Activated CD8-positive, alpha-beta memory T cell treated with anti-CD3 and anti-CD28 coated beads, Interleukin-2, amount 50 U/mL, for 24 hours (primary cell): ENCODE results near the gene DLX4.

Experiments
- DNase-seq: peaks from one replicate; pipeline ENCODE4 v3.0.0-alpha.2; 2020; ENCODE audit errors: extremely low read depth

Gene DLX4, protein sequence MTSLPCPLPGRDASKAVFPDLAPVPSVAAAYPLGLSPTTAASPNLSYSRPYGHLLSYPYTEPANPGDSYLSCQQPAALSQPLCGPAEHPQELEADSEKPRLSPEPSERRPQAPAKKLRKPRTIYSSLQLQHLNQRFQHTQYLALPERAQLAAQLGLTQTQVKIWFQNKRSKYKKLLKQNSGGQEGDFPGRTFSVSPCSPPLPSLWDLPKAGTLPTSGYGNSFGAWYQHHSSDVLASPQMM

DNA sequence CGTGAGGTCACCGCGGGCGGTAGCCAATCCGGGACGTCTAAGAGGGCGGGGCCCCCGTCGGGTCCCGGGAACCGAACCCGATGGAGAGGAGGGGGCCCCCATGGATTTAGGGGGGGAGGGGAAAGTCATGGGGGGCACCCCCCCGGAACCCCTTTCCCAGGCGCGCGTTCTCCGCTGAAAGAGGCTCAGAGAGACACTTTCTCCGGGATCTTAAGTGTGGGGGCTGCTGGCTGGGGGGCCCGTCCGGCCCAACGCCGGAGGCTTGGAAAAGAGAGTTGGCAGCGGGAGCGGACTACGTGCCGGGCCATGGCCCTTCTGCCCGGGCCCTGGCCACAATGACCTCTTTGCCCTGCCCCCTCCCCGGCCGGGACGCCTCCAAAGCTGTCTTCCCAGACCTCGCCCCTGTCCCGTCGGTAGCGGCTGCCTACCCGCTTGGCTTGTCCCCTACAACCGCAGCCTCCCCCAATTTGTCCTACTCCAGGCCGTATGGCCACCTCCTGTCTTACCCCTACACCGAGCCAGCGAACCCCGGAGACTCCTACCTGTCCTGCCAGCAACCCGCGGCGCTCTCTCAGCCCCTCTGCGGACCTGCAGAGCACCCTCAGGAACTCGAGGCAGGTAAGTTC is at the start of gene DLX4:
DLX4 (plus strand) TSS at position 57 of the 626 bp plus-strand sequence; CDS start at position 336, 279 bp downstream.
- DNase-seq, result no peak

- DNase-seq, result no peak
Observed at GRCh38 chr17:49920030-49920769, 48.8 kb upstream of the DLX4 start.

- no peak for DNase-seq
Observed at GRCh38 chr17:49922095-49922494, 46.9 kb upstream of the DLX4 start.

DNA sequence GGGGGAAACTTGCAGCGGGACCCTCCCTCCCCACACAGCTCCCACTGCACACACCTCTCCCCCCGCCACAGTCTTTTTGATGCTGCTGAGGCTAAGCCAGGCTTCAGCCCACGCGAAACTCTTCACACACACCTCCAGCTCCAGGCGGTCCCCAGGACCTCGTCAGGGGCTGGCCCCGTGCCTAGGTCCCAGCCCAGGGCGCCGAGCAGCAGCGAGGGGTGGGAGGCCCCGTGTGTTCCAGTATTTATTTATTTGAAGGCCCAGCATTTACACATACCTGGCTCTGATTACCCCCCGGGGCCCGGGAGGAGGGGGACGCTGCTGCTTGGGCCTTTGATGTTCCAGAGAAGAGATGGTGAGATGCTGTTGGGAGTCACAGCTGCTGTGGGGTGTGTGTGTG is 44.9 kb upstream of the DLX4 start:
- no peak for DNase-seq

DNA sequence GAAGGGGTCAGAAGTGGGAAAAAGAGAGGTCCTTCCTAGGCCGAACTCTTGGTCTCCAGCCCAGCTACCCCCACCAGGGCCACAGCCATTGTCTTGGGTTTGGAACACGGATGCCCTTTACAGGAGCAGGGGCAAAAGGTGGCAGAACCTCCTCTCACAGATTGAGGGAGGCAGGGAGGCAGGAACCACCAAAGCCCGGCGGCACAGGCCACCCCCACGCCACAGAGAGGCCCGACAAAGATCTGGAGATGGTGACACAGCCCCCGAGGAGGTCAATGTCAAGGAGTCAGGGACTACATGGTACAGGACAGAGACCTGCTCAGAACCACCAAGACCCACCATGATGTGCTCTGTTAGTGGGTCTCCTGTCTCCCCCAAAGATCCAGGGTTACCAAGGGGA is 44.4 kb upstream of the DLX4 start:
- no peak for DNase-seq

GRCh38 chr17:49925921-49926320 is 43.1 kb upstream of the DLX4 start:
- DNase-seq, result no peak

DNA sequence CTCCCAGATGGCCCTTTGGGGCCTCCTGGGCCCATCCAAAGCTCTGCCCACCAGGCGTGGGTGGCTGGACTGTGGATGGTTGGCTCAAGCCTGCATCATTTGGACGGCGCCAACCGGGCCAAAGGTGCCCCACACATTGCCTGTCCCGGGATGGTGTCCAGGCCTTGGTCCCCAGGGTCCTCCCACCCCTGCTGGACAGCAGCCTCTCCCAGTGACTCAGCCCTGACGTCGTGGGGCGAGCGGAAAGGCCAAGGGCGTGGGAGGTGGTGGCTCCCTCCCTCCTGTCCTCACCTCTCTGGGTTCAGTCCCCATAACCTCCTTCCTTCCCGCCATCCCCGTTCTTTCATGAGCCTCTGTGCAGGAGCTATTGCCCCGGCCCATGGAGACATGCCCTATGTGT is 42.1 kb upstream of the DLX4 start:
- DNase-seq, result no peak

DNA sequence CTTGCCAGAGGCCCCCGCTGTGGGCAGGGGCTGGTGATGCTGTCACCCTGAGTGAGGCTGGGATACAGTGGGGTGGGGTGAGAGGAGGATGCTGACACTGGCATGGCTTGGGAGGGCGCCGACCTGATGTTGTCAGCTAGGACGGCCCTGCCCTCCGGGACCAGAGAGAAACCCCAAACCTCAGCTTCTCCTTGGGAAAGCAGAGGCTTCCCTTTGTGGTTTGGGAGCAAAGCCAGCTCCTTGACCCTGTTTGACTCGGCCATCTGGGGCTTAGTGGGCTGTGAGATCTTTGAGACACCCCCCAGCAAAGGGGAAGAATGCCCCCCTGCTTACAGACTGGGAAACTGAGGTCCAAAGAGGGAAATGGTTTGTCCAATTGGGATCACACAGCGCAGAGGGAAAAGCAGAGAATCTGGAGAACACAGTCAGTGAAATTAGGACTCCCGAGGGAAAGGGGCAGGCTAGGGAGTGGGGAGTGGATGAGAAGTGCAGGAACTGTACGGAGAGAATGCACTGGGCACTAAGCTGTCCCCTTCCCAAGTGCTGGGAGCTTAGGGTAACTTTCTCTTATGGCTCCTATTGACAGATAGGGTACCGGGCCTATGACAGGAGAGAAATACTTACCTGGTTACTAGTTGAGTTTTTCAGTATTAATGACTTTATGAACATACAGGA is 40.7 kb upstream of the DLX4 start:
- DNase-seq, result no peak

DNA sequence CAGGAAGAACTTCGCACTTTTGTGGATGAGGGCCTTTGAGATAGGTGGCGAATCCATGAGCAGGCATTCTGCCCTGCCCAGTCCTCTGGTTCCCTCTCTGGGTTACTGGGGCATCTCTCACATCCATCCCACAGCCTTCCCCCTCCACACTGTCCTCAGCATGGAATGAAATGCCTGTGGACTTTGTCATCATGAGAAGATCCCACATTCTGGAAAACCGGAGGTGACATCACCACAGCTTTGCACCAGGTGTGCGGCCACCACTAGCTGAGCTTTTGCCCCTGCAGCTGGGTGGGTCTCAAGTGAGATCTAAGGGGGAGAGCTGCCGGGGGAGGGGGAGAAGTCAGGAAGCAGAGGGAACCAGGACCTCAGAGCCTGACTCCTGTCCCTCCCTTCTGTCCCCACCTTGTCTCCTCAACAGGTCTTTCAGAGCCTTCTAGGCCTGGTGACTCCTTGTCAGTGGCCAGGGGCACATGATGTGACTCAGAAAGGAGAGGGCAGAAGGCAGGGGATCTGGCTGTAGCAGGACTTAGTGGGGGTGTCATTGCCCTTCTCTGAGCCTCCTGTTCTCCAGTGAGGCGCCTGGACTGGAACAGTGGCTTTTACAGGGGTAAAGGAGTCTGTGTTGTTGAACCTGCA is 40.0 kb upstream of the DLX4 start:
- no peak for DNase-seq

GRCh38 chr17:49930880-49931279 is 38.1 kb upstream of the DLX4 start:
- no peak for DNase-seq

DNA sequence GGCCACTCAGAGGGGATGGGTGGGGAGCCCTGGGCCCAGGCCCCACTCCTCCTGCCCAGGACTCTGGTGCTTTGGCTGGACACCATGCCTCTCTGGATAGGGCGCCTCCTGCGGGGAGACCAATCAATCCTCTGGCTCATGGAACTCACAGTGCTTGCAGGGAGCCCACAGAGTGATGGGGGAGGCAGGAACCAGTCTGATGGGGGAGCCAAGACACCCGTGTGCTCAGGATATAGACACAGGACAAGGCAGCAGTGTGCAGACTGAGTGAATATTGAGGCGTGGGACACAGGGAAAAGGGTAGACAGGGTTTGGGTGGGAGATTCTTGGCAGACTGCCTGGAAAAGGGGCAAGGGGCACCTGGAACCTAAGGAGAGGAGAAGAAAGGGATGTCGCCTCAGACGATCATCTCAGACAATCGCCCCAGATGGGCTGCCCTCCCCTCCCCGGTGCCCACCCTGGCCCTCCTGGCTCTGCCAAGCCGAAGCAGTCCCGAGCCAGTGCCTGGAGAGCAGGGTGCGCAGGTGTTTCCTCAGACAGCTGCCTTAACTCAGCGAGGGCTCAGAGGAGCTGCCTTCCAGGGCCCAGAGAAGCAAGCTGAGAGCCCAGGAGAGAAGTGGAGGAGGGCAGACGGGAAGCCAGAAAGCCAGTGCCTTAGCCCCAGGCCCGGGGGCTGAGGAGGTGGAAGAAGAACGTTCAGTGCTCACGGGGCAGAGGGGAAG is 37.4 kb upstream of the DLX4 start:
- DNase-seq, result no peak

GRCh38 chr17:49932138-49932723 is 36.8 kb upstream of the DLX4 start:
- DNase-seq, result no peak

DNA sequence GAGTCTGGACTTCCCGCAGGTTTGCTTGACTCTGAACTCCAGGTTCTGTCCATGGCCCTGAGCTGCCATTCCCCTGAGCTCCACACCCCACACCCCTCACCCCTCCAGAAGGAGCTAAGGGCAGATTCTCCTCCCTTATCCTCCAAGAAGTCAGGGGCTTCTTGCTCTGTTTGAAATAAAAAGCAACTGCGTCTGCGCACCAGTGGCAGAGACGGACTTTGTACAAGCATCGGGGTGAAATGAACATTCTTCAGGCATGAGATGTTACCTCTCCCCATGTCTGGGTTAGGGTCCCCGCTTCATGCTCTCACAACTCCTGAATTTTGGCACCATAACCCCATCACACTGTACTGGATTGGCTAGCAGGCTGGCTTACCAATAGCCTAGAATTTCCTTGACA is 36.1 kb upstream of the DLX4 start:
- DNase-seq, result no peak

DNA sequence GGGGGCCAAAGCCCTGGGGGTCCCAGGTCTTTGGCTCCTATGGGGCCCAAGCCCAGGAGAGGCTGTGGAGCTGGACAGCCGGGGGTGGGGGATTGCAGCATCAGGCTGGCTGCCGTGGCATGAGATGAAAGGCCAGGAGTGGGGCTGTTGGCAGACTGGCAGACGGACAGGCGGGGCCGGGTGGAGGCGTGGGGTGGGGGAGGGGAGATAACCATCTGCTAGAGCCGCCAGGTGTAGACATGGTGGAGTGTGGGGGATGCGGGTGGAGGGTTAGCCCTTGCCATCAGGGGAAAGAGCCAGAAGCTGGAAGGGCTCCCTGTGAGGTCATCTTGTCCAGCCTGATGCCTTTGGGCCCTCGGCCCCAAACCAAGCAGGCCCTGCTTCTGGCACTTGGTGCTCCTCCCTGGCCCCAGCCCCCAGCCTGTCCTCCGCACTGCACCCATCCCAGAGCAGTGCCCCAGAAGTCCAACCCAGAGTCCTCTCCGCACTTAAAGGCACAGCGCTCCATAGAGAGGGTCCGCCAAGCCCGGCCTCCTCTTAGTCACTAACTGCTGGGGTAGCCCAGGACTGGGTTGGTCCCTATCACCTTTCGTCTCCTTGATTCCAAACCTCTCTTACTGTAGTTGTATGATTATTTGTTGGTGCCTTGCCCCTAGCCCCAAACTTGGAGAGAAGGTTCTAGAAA is 33.3 kb upstream of the DLX4 start:
- no peak for DNase-seq

- no peak for DNase-seq
Observed at GRCh38 chr17:49936386-49936785, 32.6 kb upstream of the DLX4 start.

DNA sequence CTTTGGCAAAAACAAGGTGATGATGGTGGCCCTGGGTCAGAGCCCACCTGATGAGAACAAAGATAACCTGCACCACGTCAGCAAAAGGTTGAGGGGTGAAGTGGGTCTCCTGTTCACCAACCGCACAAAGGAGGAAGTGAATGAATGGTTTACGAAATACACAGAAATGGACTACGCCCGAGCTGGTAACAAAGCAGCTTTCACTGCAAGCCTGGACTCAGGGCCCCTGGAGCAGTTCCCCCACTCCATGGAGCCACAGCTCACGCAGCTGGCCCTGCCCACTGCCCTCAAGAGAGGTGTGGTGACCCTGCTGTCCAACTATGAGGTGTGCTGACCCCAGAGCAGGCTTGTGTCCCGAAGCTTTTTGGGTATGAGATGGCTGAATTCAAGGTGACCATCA is 29.7 kb upstream of the DLX4 start:
- no peak for DNase-seq

GRCh38 chr17:49941427-49941826 is 27.6 kb upstream of the DLX4 start:
- DNase-seq, result no peak

GRCh38 chr17:49942947-49943346 is 26.0 kb upstream of the DLX4 start:
- DNase-seq, result no peak

GRCh38 chr17:49944273-49944870 is 24.6 kb upstream of the DLX4 start:
- DNase-seq, result no peak

- DNase-seq, result no peak
Observed at GRCh38 chr17:49946208-49946607, 22.8 kb upstream of the DLX4 start.
